SK-N-SH (cell line): ENCODE data around the gene C16orf87.

Experiments
- CTCF ChIP-seq: fragments of 200-600 bp; sonication (generic); IDR thresholded peaks from 2 replicates; pipeline ENCODE4 v1.6.1; 2017; ENCODE audit warnings: antibody characterized with exemption, mild to moderate bottlenecking, moderate library complexity
- EP300 ChIP-seq, 2 experiments: IDR thresholded peaks; 2 replicates each; pipeline versions ENCODE4 v1.4.0 to v1.6.1; 2012; ENCODE audit warnings: borderline replicate concordance in 1 of 2, low read depth in 1 of 2, low read length in 1 of 2
- GABPA ChIP-seq: IDR thresholded peaks from 2 replicates; pipeline ENCODE4 v1.4.0; 2012; ENCODE audit warnings: low read depth, mild to moderate bottlenecking

GRCh38 chr16:46762583-46762982, 68.4 kb downstream of the C16orf87 start:
- TF ChIP-seq GABPA (no peak), CTCF (no peak), EP300 (IDR thresholded peaks at IDR 0.05; ENCODE audit: borderline replicate concordance in 1 of 2, low read depth in 1 of 2, low read length in 1 of 2) (no peak)
